Gastrocnemius medialis (tissue), 4 donors: ENCODE data around the gene FOXF2. TPM values are rescaled to one million over a fixed set of nuclear protein-coding genes. Genes with fewer than 3 reads are reported as not detected.
A peak's percentile ranks its signal among the peaks of the same experiment; 100 is the strongest.

Source experiments
- ATAC-seq, 2 donors: fragments of 150-250 bp; one replicate each; pipeline ENCODE4 v1.9.1; 2016
- DNase-seq, 2 donors: peaks; one replicate each; pipeline ENCODE4 v3.0.0-alpha.2; 2019
- H3K27ac ChIP-seq, 4 donors: fragments of 200-600 bp; sonication (generic); 1 replicate in 1 of 4; 2 replicates in 3 of 4; pipeline ENCODE4 v1.5.1; 2016 to 2018; ENCODE audit warnings: mild to moderate bottlenecking in 2 of 4, moderate library complexity in 1 of 4
- H3K27me3 ChIP-seq, 3 donors: fragments of 200-600 bp; sonication (generic) in 2 of 3; 1 replicate in 1 of 3; 2 replicates in 2 of 3; pipeline versions ENCODE4 v1.5.1 to v1.6.0; 2016 to 2019; ENCODE audit warnings: mild to moderate bottlenecking in 1 of 3, moderate library complexity in 1 of 3
- H3K36me3 ChIP-seq, 2 donors: fragments of 200-600 bp; sonication (generic) in 1 of 2; one replicate each; pipeline ENCODE4 v1.5.1; 2017 to 2018
- H3K4me1 ChIP-seq, 2 donors: fragments of 200-600 bp; sonication (generic) in 1 of 2; one replicate each; pipeline ENCODE4 v1.5.1; 2016 to 2017; ENCODE audit warnings: mild to moderate bottlenecking in 2 of 2
- H3K4me3 ChIP-seq, 4 donors: fragments of 200-600 bp; sonication (generic) in 3 of 4; 1 replicate in 1 of 4; 2 replicates in 3 of 4; pipeline ENCODE4 v1.5.1; 2016 to 2019; ENCODE audit warnings: mild to moderate bottlenecking in 2 of 4
- H3K9me3 ChIP-seq, 3 donors: fragments of 200-600 bp; sonication (generic) in 2 of 3; 1 replicate in 1 of 3; 2 replicates in 2 of 3; pipeline ENCODE4 v1.5.1; 2016 to 2019
- CTCF ChIP-seq, 5 experiments: fragments of 450-650 bp in 3 of 5; fragments of 200-600 bp in 2 of 5; sonication (generic) in 2 of 5; IDR thresholded peaks in 4 of 5; conservative IDR thresholded peaks in 1 of 5; 1 replicate in 4 of 5; 2 replicates in 1 of 5; pipeline ENCODE4 v1.5.1; 2016 to 2019; ENCODE audit warnings: antibody characterized with exemption in 5 of 5, mild to moderate bottlenecking in 3 of 5, moderate library complexity in 3 of 5
- POLR2A ChIP-seq, 2 donors: fragments of 450-650 bp; IDR thresholded peaks; one replicate each; pipeline ENCODE4 v1.6.1; 2017; ENCODE audit warnings: antibody characterized with exemption in 2 of 2, mild to moderate bottlenecking in 2 of 2, moderate library complexity in 2 of 2
- in situ Hi-C, 4 donors: fragments of 200-750 bp; cut with MboI; loops; one replicate each; pipeline versions ENCODE4 v1.15.0 to v1.8.0; 2017; ENCODE audit warnings: low sequenced_read_pairs in 4 of 4
- intact Hi-C: fragments of 100-400 bp; cut with DNase I; formaldehyde crosslinking; loops from one replicate; pipeline ENCODE4 v1.15.1; 2023; ENCODE audit warnings: low total_unique reads
- total RNA-seq, 4 donors: library from RNA; depleted of rRNA; stranded (reverse); fragments of >200 nt; gene quantifications; one replicate each; pipeline versions ENCODE4 v1.1.0 to v1.2.3, GENCODE V29; 2016

FOXF2 gene
- total RNA-seq, 4 donors from 2014 or later = 0.31 to 2.2 (median 1.1) TPM

GRCh38 chr6:1392813-1393640 is 3.7 kb downstream of the FOXF2 start:
- ATAC-seq = no peak
- in situ Hi-C loops (loop anchor here (10.0 to 25.0 kb wide), 4 partner anchors 606 to 806 kb away; no protein-coding TSS in a partner anchor), intact Hi-C loops (no loop called here)
- peaks cover 74 to 87% (median 82%) of the 10 kb centered on the region in 3 donors for H3K27me3 ChIP-seq
- DNase-seq = no peak
- no peak overlapping the region for H3K27ac ChIP-seq
- no peaks in the 10 kb centered on the region for H3K36me3 ChIP-seq
- H3K4me1 ChIP-seq = peaks cover 5 to 16% of the 10 kb centered on the region in 2 donors
- peak overlapping the region; percentile 25 to 49 (median 30) for H3K4me3 ChIP-seq
- TF ChIP-seq POLR2A (IDR thresholded peaks at IDR 0.05) = no peak
- no peak for TF ChIP-seq CTCF (IDR thresholded peaks at IDR 0.05 in 4 of 5, conservative IDR thresholded peaks at IDR 0.05 in 1 of 5)
- no peaks in the 10 kb centered on the region for H3K9me3 ChIP-seq

- H3K4me1 ChIP-seq = peaks cover 4 to 13% of the 10 kb centered on the region in 2 donors
- H3K9me3 ChIP-seq = no peaks in the 10 kb centered on the region
- no peaks in the 10 kb centered on the region for H3K36me3 ChIP-seq
- peaks cover 73 to 81% (median 79%) of the 10 kb centered on the region in 3 donors for H3K27me3 ChIP-seq
- no peak for DNase-seq
- intact Hi-C loops (no loop called here), in situ Hi-C loops (loop anchor here (10.0 to 25.0 kb wide), 4 partner anchors 606 to 806 kb away; no protein-coding TSS in a partner anchor)
- no peak for ATAC-seq
- TF ChIP-seq CTCF (IDR thresholded peaks at IDR 0.05 in 4 of 5, conservative IDR thresholded peaks at IDR 0.05 in 1 of 5) (no peak), POLR2A (IDR thresholded peaks at IDR 0.05) (no peak)
- peak overlapping the region; percentile 25 to 49 (median 30) for H3K4me3 ChIP-seq
- no peak overlapping the region for H3K27ac ChIP-seq
Measured at GRCh38 chr6:1393641-1394283, 4.4 kb downstream of the FOXF2 start.

- Histone ChIP-seq H3K36me3 (no peaks in the 10 kb centered on the region), H3K9me3 (no peaks in the 10 kb centered on the region), H3K27ac (no peak overlapping the region), H3K4me1 (peaks cover 0 to 10% of the 10 kb centered on the region in 2 donors), H3K4me3 (no peak overlapping the region), H3K27me3 (peaks cover 69 to 84% (median 76%) of the 10 kb centered on the region in 3 donors)
- intact Hi-C loops (loop anchor here (5.0 kb wide), 1 partner anchor 597 kb away; no protein-coding TSS in a partner anchor), in situ Hi-C loops (loop anchor here (10.0 to 25.0 kb wide), 4 partner anchors 607 to 807 kb away; no protein-coding TSS in a partner anchor)
- no peak for DNase-seq
- ATAC-seq = no peak
- TF ChIP-seq CTCF (IDR thresholded peaks at IDR 0.05 in 4 of 5, conservative IDR thresholded peaks at IDR 0.05 in 1 of 5) (no peak), POLR2A (IDR thresholded peaks at IDR 0.05) (no peak)
Measured at GRCh38 chr6:1394514-1395463, 5.4 kb downstream of the FOXF2 start.

GRCh38 chr6:1395506-1395905 is 6.1 kb downstream of the FOXF2 start:
- Histone ChIP-seq H3K4me3 (no peak overlapping the region), H3K9me3 (no peaks in the 10 kb centered on the region), H3K27me3 (peaks cover 70 to 80% (median 72%) of the 10 kb centered on the region in 3 donors), H3K4me1 (peaks cover 0 to 10% of the 10 kb centered on the region in 2 donors), H3K27ac (no peak overlapping the region), H3K36me3 (no peaks in the 10 kb centered on the region)
- no peak for ATAC-seq
- in situ Hi-C loops = loop anchor here (10.0 to 25.0 kb wide), 4 partner anchors 608 to 808 kb away; no protein-coding TSS in a partner anchor
- DNase-seq = no peak
- intact Hi-C loops = loop anchor here (5.0 kb wide), 1 partner anchor 598 kb away; no protein-coding TSS in a partner anchor
- TF ChIP-seq CTCF (IDR thresholded peaks at IDR 0.05 in 4 of 5, conservative IDR thresholded peaks at IDR 0.05 in 1 of 5) (no peak), POLR2A (IDR thresholded peaks at IDR 0.05) (no peak)
